GM12878 (cell line): ENCODE results near the gene ZNF420. TPM values are rescaled to one million over a fixed set of nuclear protein-coding genes. Genes with fewer than 3 reads are reported as not detected.

Source experiments
- ATAC-seq: fragments of 200-7000 bp; cut with Tn5 transposase; 3 replicates; pipeline ENCODE4 v1.9.1; 2020; ENCODE audit warnings: mild to moderate bottlenecking, moderate library complexity
- BruUV-seq: library from RNA; stranded (reverse); fragments of 400-500 nt; replicated peaks from 2 replicates; lab custom pipeline; 2021; lab: Mats Ljungman, UMichigan
- CTCF ChIA-PET: fragments of 300-600 bp; sonication (Branson Sonifier 250); formaldehyde crosslinking; extraction: SDS; loops from one replicate; lab custom pipeline; 2021; ENCODE audit warnings: inconsistent platforms; lab: Yijun Ruan, JAX
- POLR2A ChIA-PET: fragments of 350-600 bp; formaldehyde crosslinking; extraction: SDS; loops from one replicate; lab custom pipeline; 2021; ENCODE audit warnings: inconsistent platforms; lab: Charles Lee
- RAD21 ChIA-PET: fragments of 300-600 bp; sonication (Branson Sonifier 250); formaldehyde crosslinking; loops from one replicate; lab custom pipeline; 2023; ENCODE audit warnings: antibody characterized with exemption; ENCODE audit not compliant: unreplicated experiment; lab: Charles Lee
- SMC1A ChIA-PET: fragments of 300-600 bp; sonication (Branson Sonifier 250); formaldehyde crosslinking; loops from one replicate; lab custom pipeline; 2023; ENCODE audit not compliant: unreplicated experiment, uncharacterized antibody; lab: Charles Lee
- DNase-seq: peaks from one replicate; pipeline ENCODE4 v3.0.0-alpha.2; 2011; ENCODE audit warnings: low read depth, low spot score
- FAIRE-seq: peaks from 3 replicates; lab custom pipeline; 2011; peaks lifted over from hg19 to GRCh38; lab: Jason Lieb, UNC
- H2AFZ ChIP-seq: 2 replicates; pipeline ENCODE4 v1.6.0; 2011; ENCODE audit warnings: low read depth, low read length, control low read depth; ENCODE audit not compliant: control insufficient read depth
- H3K27ac ChIP-seq: 2 replicates; pipeline ENCODE4 v1.5.1; 2011; ENCODE audit warnings: control low read depth; ENCODE audit not compliant: control insufficient read depth, insufficient read depth
- H3K27me3 ChIP-seq, 2 experiments: replicated peaks in 1 of 2; 2 replicates each; pipeline versions ENCODE4 v1.6.0 to v1.6.1; 2011; ENCODE audit warnings: low read length in 1 of 2; ENCODE audit not compliant: control insufficient read depth in 2 of 2, insufficient read depth in 2 of 2
- H3K36me3 ChIP-seq, 2 experiments: 2 replicates each; pipeline ENCODE4 v1.5.1; 2011; ENCODE audit warnings: low read length in 1 of 2; ENCODE audit not compliant: control insufficient read depth in 2 of 2, insufficient read depth in 2 of 2
- H3K4me1 ChIP-seq: 2 replicates; pipeline ENCODE4 v1.6.1; 2011; ENCODE audit warnings: mild to moderate bottlenecking, low read length, moderate library complexity, mixed read lengths; ENCODE audit not compliant: control insufficient read depth, insufficient read depth
- H3K4me2 ChIP-seq: 2 replicates; pipeline ENCODE4 v1.6.0; 2011; ENCODE audit warnings: control low read depth; ENCODE audit not compliant: control insufficient read depth, insufficient read depth
- H3K4me3 ChIP-seq: fragments of 200-600 bp; sonication (generic); 2 replicates; pipeline ENCODE4 v1.5.1; 2016
- H3K79me2 ChIP-seq: 2 replicates; pipeline ENCODE4 v1.6.0; 2011; ENCODE audit warnings: low read length; ENCODE audit not compliant: control insufficient read depth, insufficient read depth
- H3K9ac ChIP-seq: 2 replicates; pipeline ENCODE4 v1.8.0; 2011; ENCODE audit warnings: low read length, control low read depth, mixed read lengths; ENCODE audit not compliant: control insufficient read depth, insufficient read depth
- H3K9me3 ChIP-seq: replicated peaks from 3 replicates; pipeline ENCODE4 v1.5.1; 2011; ENCODE audit warnings: mild to moderate bottlenecking, low read length; ENCODE audit not compliant: control insufficient read depth, insufficient read depth
- H4K20me1 ChIP-seq: 2 replicates; pipeline ENCODE4 v1.6.0; 2011; ENCODE audit not compliant: control insufficient read depth, insufficient read depth
- CHD1 ChIP-seq: IDR thresholded peaks from 2 replicates; pipeline ENCODE4 v1.6.1; 2012; ENCODE audit warnings: low read depth, low read length, improper control_type of control experiment
- E2F8 ChIP-seq: fragments of 450-650 bp; IDR thresholded peaks from 2 replicates; pipeline ENCODE4 v1.6.1; 2018; ENCODE audit warnings: mild to moderate bottlenecking, low read depth, moderate library complexity; ENCODE audit not compliant: partially characterized antibody
- EZH2 ChIP-seq: IDR thresholded peaks from 2 replicates; pipeline ENCODE4 v1.6.1; 2012; ENCODE audit warnings: low read depth, mild to moderate bottlenecking, control low read depth, inconsistent platforms, low read length, borderline replicate concordance; ENCODE audit not compliant: control insufficient read depth
- FOXM1 ChIP-seq: IDR thresholded peaks from 2 replicates; pipeline ENCODE4 v1.6.1; 2012; ENCODE audit warnings: low read depth, mild to moderate bottlenecking, inconsistent platforms, low read length, moderate library complexity
- MTA3 ChIP-seq: IDR thresholded peaks from 2 replicates; pipeline ENCODE4 v1.6.1; 2012; ENCODE audit warnings: low read length, inconsistent platforms, borderline replicate concordance
- NFYA ChIP-seq: IDR thresholded peaks from 2 replicates; pipeline ENCODE4 v1.6.1; 2011; ENCODE audit warnings: low read depth, mild to moderate bottlenecking, low read length, improper control_type of control experiment, borderline replicate concordance
- NRF1 ChIP-seq: conservative IDR thresholded peaks from 2 replicates; pipeline ENCODE4 v1.6.1; 2011; ENCODE audit warnings: mild to moderate bottlenecking, low read depth, low read length, improper control_type of control experiment
- POU2F2 ChIP-seq: IDR thresholded peaks from 3 replicates; pipeline ENCODE4 v1.6.1; 2011; ENCODE audit warnings: low read depth, mild to moderate bottlenecking, low read length, borderline replicate concordance
- RAD21 ChIP-seq: IDR thresholded peaks from 2 replicates; pipeline ENCODE4 v1.6.1; 2011; ENCODE audit warnings: mild to moderate bottlenecking, low read depth, low read length, moderate library complexity; ENCODE audit not compliant: insufficient read depth
- SIN3A ChIP-seq: IDR thresholded peaks from 2 replicates; pipeline ENCODE4 v1.6.1; 2012; ENCODE audit warnings: low read depth, low read length, improper control_type of control experiment
- SMARCA5 ChIP-seq: fragments of 450-650 bp; IDR thresholded peaks from 2 replicates; pipeline ENCODE4 v1.6.1; 2017; ENCODE audit warnings: mild to moderate bottlenecking
- STAT3 ChIP-seq: IDR thresholded peaks from 2 replicates; pipeline ENCODE4 v1.6.1; 2011; ENCODE audit warnings: low read depth, low read length, improper control_type of control experiment
- TARDBP ChIP-seq: IDR thresholded peaks from 2 replicates; pipeline ENCODE4 v1.6.1; 2016; ENCODE audit warnings: borderline replicate concordance
- WRNIP1 ChIP-seq: IDR thresholded peaks from 2 replicates; pipeline ENCODE4 v1.6.1; 2011; ENCODE audit warnings: low read depth, low read length, improper control_type of control experiment, borderline replicate concordance
- ZBED1 ChIP-seq: IDR thresholded peaks from 2 replicates; pipeline ENCODE4 v1.6.1; 2016; ENCODE audit warnings: borderline replicate concordance
- ZNF24 ChIP-seq: fragments of 450-650 bp; IDR thresholded peaks from 2 replicates; pipeline ENCODE4 v1.6.1; 2017; ENCODE audit warnings: antibody characterized with exemption, mild to moderate bottlenecking
- ZNF622 ChIP-seq: fragments of 450-650 bp; IDR thresholded peaks from 2 replicates; pipeline ENCODE4 v1.6.1; 2017; ENCODE audit warnings: mild to moderate bottlenecking, inconsistent platforms
- WGBS: methylation state at CpG from one replicate; pipeline ENCODE4 v1.1.6; 2016; ENCODE audit warnings: low lambda C conversion rate; ENCODE audit not compliant: insufficient replicate concordance, insufficient coverage; ENCODE audit errors: missing lambda C conversion rate; 5-methylcytosine and 5-hydroxymethylcytosine counted together
- in situ Hi-C: fragments of 300-500 bp; cut with MboI; formaldehyde crosslinking; loops from 9 replicates; pipeline ENCODE4 v1.14.3; 2018; ENCODE audit warnings: mixed read lengths
- intact Hi-C: fragments of 100-400 bp; cut with micrococcal nuclease; formaldehyde crosslinking; loops from one replicate; pipeline ENCODE4 v1.14.2; 2022; ENCODE audit not compliant: unreplicated experiment
- polyA plus RNA-seq, 11 experiments: library from polyadenylated mRNA; depleted of rRNA in 4 of 11; unstranded in 6 of 11; stranded (reverse) in 5 of 11; fragments of >200 nt; fragmentation: Nextera tagmentation in 4 of 11; fragmentation: Illumina TruSeq in 1 of 11; extraction: Ambion mirVana in 4 of 11; extraction: Trizol in 1 of 11; gene quantifications; 1 replicate in 1 of 11; 2 replicates in 10 of 11; pipeline versions ENCODE4 v1.2.1 to v1.2.3, GENCODE V29; 2011 to 2016; ENCODE audit warnings: inconsistent platforms in 2 of 11, missing spikeins in 2 of 11, low read depth in 1 of 11
- total RNA-seq, 4 experiments: library from RNA; depleted of rRNA in 3 of 4; stranded (reverse); fragments of >200 nt in 3 of 4; fragmentation: Illumina TruSeq in 1 of 4; extraction: Trizol in 1 of 4; gene quantifications; 2 replicates each; pipeline versions ENCODE4 v1.2.1 to v1.2.3, GENCODE V29; 2013 to 2021
- TF ChIP-seq, protein P1 (sequence below): fragments of 450-650 bp; formaldehyde crosslinking; IDR thresholded peaks from 2 replicates; pipeline ENCODE4 v1.4.0; 2020; ENCODE audit warnings: mild to moderate bottlenecking, moderate library complexity

Gene ZNF420
- total and polyA plus RNA-seq, 10 of the 15 experiments (the other 5 are each of a cell fraction or from before 2014, with no cell fraction given), result 4.5 to 11.4 (median 7.1) TPM

DNA sequence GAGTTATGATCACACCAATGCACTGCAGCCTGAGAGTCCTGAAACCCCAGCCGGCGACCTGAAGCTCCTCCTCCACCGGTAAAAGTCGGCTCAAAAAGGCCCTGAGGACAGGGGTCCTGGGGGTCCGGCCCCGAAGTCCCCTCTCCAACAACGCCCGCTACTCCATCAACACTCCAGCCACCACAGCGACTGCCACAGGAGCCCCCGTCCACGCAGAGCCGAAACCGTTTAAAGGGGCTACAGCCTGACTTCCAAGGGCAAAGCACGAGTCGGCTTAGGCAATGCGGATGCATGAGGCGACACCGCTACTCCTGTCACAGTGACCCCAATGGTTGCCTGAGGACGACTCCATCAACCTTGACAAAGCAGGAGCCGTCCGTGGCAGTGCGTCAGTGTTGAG lies 22.9 kb upstream of the ZNF420 start:
- Histone ChIP-seq H3K4me3 (no peak overlapping the region), H2AFZ (no peak overlapping the region), H3K9ac (no peak overlapping the region), H4K20me1 (no peaks in the 10 kb centered on the region), H3K4me1 (no peaks in the 10 kb centered on the region), H3K9me3 (no peaks in the 10 kb centered on the region; the same call in 2 of the 3 replicates), H3K27ac (no peak overlapping the region), H3K36me3 (no peaks in the 10 kb centered on the region), H3K4me2 (no peak overlapping the region), H3K79me2 (no peaks in the 10 kb centered on the region), H3K27me3 (no peaks in the 10 kb centered on the region)
- no TSS peak for BruUV-seq
- ChIA-PET POLR2A (no interaction called here), RAD21 (no interaction called here), CTCF (no interaction called here), SMC1A (no interaction called here)
- ATAC-seq (no peak), FAIRE-seq (no peak), DNase-seq (no peak)
- 72% methylated on average over 19 of the region's 22 CpGs for WGBS
- no peak for TF ChIP-seq TARDBP
- no peak for TF ChIP-seq ZBED1
- TF ChIP-seq SIN3A, result no peak
- no peak for TF ChIP-seq RAD21
- TF ChIP-seq STAT3, result no peak
- no peak for TF ChIP-seq POU2F2
- TF ChIP-seq SMARCA5, result no peak
- TF ChIP-seq NRF1, result no peak
- TF ChIP-seq FOXM1, result no peak
- no peak for TF ChIP-seq ZNF622
- no peak for TF ChIP-seq NFYA
- TF ChIP-seq ZNF24, result no peak
- TF ChIP-seq, protein P1, sequence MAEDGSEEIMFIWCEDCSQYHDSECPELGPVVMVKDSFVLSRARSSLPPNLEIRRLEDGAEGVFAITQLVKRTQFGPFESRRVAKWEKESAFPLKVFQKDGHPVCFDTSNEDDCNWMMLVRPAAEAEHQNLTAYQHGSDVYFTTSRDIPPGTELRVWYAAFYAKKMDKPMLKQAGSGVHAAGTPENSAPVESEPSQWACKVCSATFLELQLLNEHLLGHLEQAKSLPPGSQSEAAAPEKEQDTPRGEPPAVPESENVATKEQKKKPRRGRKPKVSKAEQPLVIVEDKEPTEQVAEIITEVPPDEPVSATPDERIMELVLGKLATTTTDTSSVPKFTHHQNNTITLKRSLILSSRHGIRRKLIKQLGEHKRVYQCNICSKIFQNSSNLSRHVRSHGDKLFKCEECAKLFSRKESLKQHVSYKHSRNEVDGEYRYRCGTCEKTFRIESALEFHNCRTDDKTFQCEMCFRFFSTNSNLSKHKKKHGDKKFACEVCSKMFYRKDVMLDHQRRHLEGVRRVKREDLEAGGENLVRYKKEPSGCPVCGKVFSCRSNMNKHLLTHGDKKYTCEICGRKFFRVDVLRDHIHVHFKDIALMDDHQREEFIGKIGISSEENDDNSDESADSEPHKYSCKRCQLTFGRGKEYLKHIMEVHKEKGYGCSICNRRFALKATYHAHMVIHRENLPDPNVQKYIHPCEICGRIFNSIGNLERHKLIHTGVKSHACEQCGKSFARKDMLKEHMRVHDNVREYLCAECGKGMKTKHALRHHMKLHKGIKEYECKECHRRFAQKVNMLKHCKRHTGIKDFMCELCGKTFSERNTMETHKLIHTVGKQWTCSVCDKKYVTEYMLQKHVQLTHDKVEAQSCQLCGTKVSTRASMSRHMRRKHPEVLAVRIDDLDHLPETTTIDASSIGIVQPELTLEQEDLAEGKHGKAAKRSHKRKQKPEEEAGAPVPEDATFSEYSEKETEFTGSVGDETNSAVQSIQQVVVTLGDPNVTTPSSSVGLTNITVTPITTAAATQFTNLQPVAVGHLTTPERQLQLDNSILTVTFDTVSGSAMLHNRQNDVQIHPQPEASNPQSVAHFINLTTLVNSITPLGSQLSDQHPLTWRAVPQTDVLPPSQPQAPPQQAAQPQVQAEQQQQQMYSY (CRISPR knock-in tag), result no peak
- no peak for TF ChIP-seq WRNIP1
- TF ChIP-seq MTA3, result no peak
- no peak for TF ChIP-seq EZH2
- no peak for TF ChIP-seq E2F8
- no peak for TF ChIP-seq CHD1
- in situ Hi-C loops (no loop called here), intact Hi-C loops (no loop called here)
